Gastroesophageal sphincter (tissue), 4 donors: Measurements from ENCODE around the gene ANKRD13A. TPM values are rescaled to one million over a fixed set of nuclear protein-coding genes. Genes with fewer than 3 reads are reported as not detected.

Source experiments
- ATAC-seq: fragments of 150-250 bp; one replicate; pipeline ENCODE4 v1.9.1; 2016; ENCODE audit warnings: mild to moderate bottlenecking, moderate library complexity
- H3K27ac ChIP-seq, 4 donors: fragments of 200-600 bp; sonication (generic) in 3 of 4; 1 replicate in 3 of 4; 2 replicates in 1 of 4; pipeline ENCODE4 v1.5.1; 2016 to 2019
- H3K27me3 ChIP-seq: fragments of 200-600 bp; sonication (generic); one replicate; pipeline ENCODE4 v1.5.1; 2019
- H3K36me3 ChIP-seq, 2 donors: fragments of 200-600 bp; sonication (generic); one replicate each; pipeline ENCODE4 v1.5.1; 2019; ENCODE audit warnings: control low read depth in 1 of 2
- H3K4me1 ChIP-seq, 3 donors: fragments of 200-600 bp; sonication (generic); 1 replicate in 2 of 3; 2 replicates in 1 of 3; pipeline ENCODE4 v1.5.1; 2016 to 2019; ENCODE audit warnings: control low read depth in 2 of 3
- H3K4me3 ChIP-seq, 2 donors: fragments of 200-600 bp; sonication (generic); one replicate each; pipeline ENCODE4 v1.5.1; 2019; ENCODE audit warnings: mild to moderate bottlenecking in 1 of 2, moderate library complexity in 1 of 2
- H3K9me3 ChIP-seq, 3 donors: fragments of 200-600 bp; sonication (generic); one replicate each; pipeline ENCODE4 v1.5.1; 2017 to 2019; ENCODE audit warnings: control low read depth in 2 of 3
- CTCF ChIP-seq, 4 experiments: fragments of 200-600 bp in 2 of 4; fragments of 450-650 bp in 2 of 4; sonication (generic) in 1 of 4; IDR thresholded peaks; one replicate each; pipeline ENCODE4 v1.5.1; 2017 to 2019; ENCODE audit warnings: antibody characterized with exemption in 4 of 4, mild to moderate bottlenecking in 2 of 4, moderate library complexity in 2 of 4
- EP300 ChIP-seq: sonication (generic); formaldehyde crosslinking; IDR thresholded peaks from one replicate; pipeline ENCODE4 v1.6.1; 2017; ENCODE audit warnings: antibody characterized with exemption, mild to moderate bottlenecking
- POLR2A ChIP-seq, 2 donors: fragments of 450-650 bp; IDR thresholded peaks; one replicate each; pipeline ENCODE4 v1.6.1; 2017; ENCODE audit warnings: antibody characterized with exemption in 2 of 2, mild to moderate bottlenecking in 2 of 2, moderate library complexity in 1 of 2
- POLR2AphosphoS5 ChIP-seq: sonication (generic); formaldehyde crosslinking; IDR thresholded peaks from one replicate; pipeline ENCODE4 v1.6.1; 2017; ENCODE audit warnings: antibody characterized with exemption
- WGBS, 2 donors: methylation state at CpG; one replicate each; pipeline ENCODE4 v1.1.5; 2018; ENCODE audit warnings: low coverage in 1 of 2; 5-methylcytosine and 5-hydroxymethylcytosine counted together
- total RNA-seq, 4 donors: library from RNA; depleted of rRNA; stranded (reverse); fragments of >200 nt; gene quantifications; one replicate each; pipeline ENCODE4 v1.1.0, GENCODE V29; 2016

ANKRD13A gene
- total RNA-seq, 4 donors from 2014 or later = 141 to 182 (median 153) TPM

- 46 to 60% methylated on average over 7 to 9 of the region's 9 CpGs for WGBS, 2 donors
- H3K4me1 ChIP-seq = peaks cover 0 to 76% (median 13%) of the 10 kb centered on the region in 3 donors
- no peak for TF ChIP-seq EP300
- no peak for TF ChIP-seq CTCF (IDR thresholded peaks at IDR 0.05)
- no peak for TF ChIP-seq POLR2AphosphoS5
- no peak for TF ChIP-seq POLR2A (IDR thresholded peaks at IDR 0.05)
- H3K27me3 ChIP-seq = no peaks in the 10 kb centered on the region
- H3K27ac ChIP-seq = peak overlapping the region; percentile 34 to 88 (median 86)
- H3K36me3 ChIP-seq = no peaks in the 10 kb centered on the region
- no peak for ATAC-seq
- peak overlapping the region; percentile 81 to 100 for H3K4me3 ChIP-seq
- H3K9me3 ChIP-seq = no peaks in the 10 kb centered on the region
Observed at GRCh38 chr12:109998241-109998903, 858 bp upstream of the ANKRD13A start.

- no peaks in the 10 kb centered on the region for H3K9me3 ChIP-seq
- H3K4me3 ChIP-seq = peak overlapping the region; percentile 81 to 100
- H3K4me1 ChIP-seq = peaks cover 0 to 71% (median 13%) of the 10 kb centered on the region in 3 donors
- no peak for TF ChIP-seq EP300
- TF ChIP-seq POLR2A (IDR thresholded peaks at IDR 0.05) = no peak
- TF ChIP-seq CTCF (IDR thresholded peaks at IDR 0.05) = no peak
- TF ChIP-seq POLR2AphosphoS5 = no peak
- ATAC-seq = no peak
- H3K36me3 ChIP-seq = no peaks in the 10 kb centered on the region
- H3K27me3 ChIP-seq = no peaks in the 10 kb centered on the region
- H3K27ac ChIP-seq = peak overlapping the region; percentile 41 to 88 (median 86)
- 0% methylated on average over 1 to 7 of the region's 27 CpGs for WGBS, 2 donors
Observed at GRCh38 chr12:109999649-109999971, 380 bp downstream of the ANKRD13A start.

- Histone ChIP-seq H3K27ac (peak overlapping the region; percentile 41 to 88 (median 86)), H3K4me3 (peak overlapping the region; percentile 81 to 100), H3K36me3 (no peaks in the 10 kb centered on the region), H3K9me3 (no peaks in the 10 kb centered on the region), H3K4me1 (peaks cover 0 to 70% (median 10%) of the 10 kb centered on the region in 3 donors), H3K27me3 (no peaks in the 10 kb centered on the region)
- no peak for ATAC-seq
- WGBS, 2 donors = 1 to 5% methylated on average over 11 to 12 of the region's 17 CpGs
- TF ChIP-seq EP300 (no peak), POLR2AphosphoS5 (peak; percentile 36)
Observed at GRCh38 chr12:109999983-110000505, 814 bp downstream of the ANKRD13A start.

- H3K27me3 ChIP-seq = no peaks in the 10 kb centered on the region
- peak overlapping the region in 3 of 4 donors; percentile 3 to 27 (median 19) for H3K27ac ChIP-seq
- TF ChIP-seq CTCF (IDR thresholded peaks at IDR 0.05) = no peak
- TF ChIP-seq POLR2A (IDR thresholded peaks at IDR 0.05) = no peak
Observed at GRCh38 chr12:110001596-110001995, 2.4 kb downstream of the ANKRD13A start.

GRCh38 chr12:110002676-110003515 lies 3.7 kb downstream of the ANKRD13A start:
- TF ChIP-seq EP300 = no peak
- TF ChIP-seq POLR2A (IDR thresholded peaks at IDR 0.05) = no peak
- no peak for TF ChIP-seq CTCF (IDR thresholded peaks at IDR 0.05)
- TF ChIP-seq POLR2AphosphoS5 = no peak
- Histone ChIP-seq H3K9me3 (no peaks in the 10 kb centered on the region), H3K4me3 (no peak overlapping the region), H3K4me1 (peaks cover 0 to 62% (median 10%) of the 10 kb centered on the region in 3 donors), H3K27me3 (no peaks in the 10 kb centered on the region), H3K27ac (peak overlapping the region in 2 of 4 donors; percentile 27 to 52), H3K36me3 (no peaks in the 10 kb centered on the region)
- ATAC-seq = no peak
- 74% methylated on average over 5 of the region's 8 CpGs; no CpG with 5 or more reads in 1 of the 2 donors for WGBS, 2 donors

More at GRCh38 chr12:110001596-110001995, 2.4 kb downstream of the ANKRD13A start:
- no peaks in the 10 kb centered on the region for H3K9me3 ChIP-seq
- H3K4me1 ChIP-seq = peaks cover 0 to 67% (median 10%) of the 10 kb centered on the region in 3 donors
- 30 to 51% methylated on average over 3 to 4 of the region's 4 CpGs for WGBS, 2 donors
- H3K36me3 ChIP-seq = no peaks in the 10 kb centered on the region
- no peak for ATAC-seq
- H3K4me3 ChIP-seq = no peak overlapping the region
